Caco-2 (cell line): ENCODE measurements around the gene CNIH1. TPM values are rescaled to one million over a fixed set of nuclear protein-coding genes. Genes with fewer than 3 reads are reported as not detected.
"Not testable (repeated sequence)": the region's sequence is repeated elsewhere in the genome, so short reads cannot be mapped to it uniquely, and the experiment has no call there.

Source experiments
- BruUV-seq: library from RNA; stranded (reverse); fragments of 400-500 nt; replicated peaks from 2 replicates; lab custom pipeline; 2021; lab: Mats Ljungman, UMichigan
- CTCF ChIA-PET: fragments of 300-600 bp; sonication (Branson Sonifier 250); formaldehyde crosslinking; loops from one replicate; lab custom pipeline; 2022; ENCODE audit warnings: antibody characterized with exemption; lab: Charles Lee
- POLR2A ChIA-PET: fragments of 300-600 bp; sonication (Branson Sonifier 250); formaldehyde crosslinking; loops from one replicate; lab custom pipeline; 2022; ENCODE audit warnings: antibody characterized with exemption; lab: Charles Lee
- DNase-seq, 2 experiments: peaks; one replicate each; pipeline versions ENCODE4 v3.0.0 to v3.0.0-alpha.2; 2020 to 2022
- H3K27me3 ChIP-seq: replicated peaks from 2 replicates; pipeline ENCODE4 v1.6.0; 2011; ENCODE audit warnings: low read length; ENCODE audit not compliant: control insufficient read depth, insufficient read depth
- H3K36me3 ChIP-seq: 2 replicates; pipeline ENCODE4 v1.5.1; 2011; ENCODE audit warnings: low read length; ENCODE audit not compliant: control insufficient read depth, insufficient read depth
- H3K4me1 ChIP-seq: fragments of 250-450 bp; sonication (Bioruptor Pico); 2 replicates; pipeline ENCODE4 v1.5.1; 2020; ENCODE audit warnings: mild to moderate bottlenecking
- H3K4me3 ChIP-seq: 2 replicates; pipeline ENCODE4 v1.5.1; 2011; ENCODE audit warnings: low read depth, mild to moderate bottlenecking, control low read depth, low read length
- H3K9me3 ChIP-seq: fragments of 250-450 bp; sonication (Bioruptor Pico); 2 replicates; pipeline ENCODE4 v1.5.1; 2020; ENCODE audit warnings: mild to moderate bottlenecking, moderate library complexity
- H3K27ac Mint-ChIP-seq: one replicate; pipeline ENCODE4 v1.8.0; 2022; ENCODE audit warnings: mixed read lengths; ENCODE audit not compliant: unreplicated experiment
- H3K27me3 Mint-ChIP-seq: one replicate; pipeline ENCODE4 v1.8.0; 2022; ENCODE audit warnings: mixed read lengths; ENCODE audit not compliant: insufficient read depth, unreplicated experiment
- H3K36me3 Mint-ChIP-seq: one replicate; pipeline ENCODE4 v1.8.0; 2022; ENCODE audit warnings: mild to moderate bottlenecking, mixed read lengths; ENCODE audit not compliant: insufficient read depth, unreplicated experiment
- H3K4me1 Mint-ChIP-seq: one replicate; pipeline ENCODE4 v1.8.0; 2022; ENCODE audit warnings: low read depth, mixed read lengths; ENCODE audit not compliant: unreplicated experiment
- H3K4me3 Mint-ChIP-seq: one replicate; pipeline ENCODE4 v1.8.0; 2022; ENCODE audit warnings: mild to moderate bottlenecking, moderate library complexity, mixed read lengths; ENCODE audit not compliant: unreplicated experiment
- H3K9me3 Mint-ChIP-seq: one replicate; pipeline ENCODE4 v1.8.0; 2022; ENCODE audit warnings: mixed read lengths; ENCODE audit not compliant: unreplicated experiment
- intact Hi-C: fragments of 100-400 bp; cut with micrococcal nuclease; formaldehyde crosslinking; loops from one replicate; pipeline ENCODE4 v1.10.0; 2022; ENCODE audit not compliant: unreplicated experiment
- total RNA-seq: library from RNA; stranded (reverse); gene quantifications from 2 replicates; pipeline ENCODE4 v1.2.3, GENCODE V29; 2022
- TF ChIP-seq, protein P1 (sequence below), 2 experiments: fragments of 200-600 bp in 1 of 2; IDR thresholded peaks; 1 replicate in 1 of 2; 2 replicates in 1 of 2; pipeline versions ENCODE4 v1.5.1 to v1.8.0; 2011 to 2022; ENCODE audit warnings: antibody characterized with exemption in 1 of 2, control low read depth in 1 of 2, inconsistent platforms in 1 of 2, low read depth in 1 of 2, low read length in 1 of 2, mild to moderate bottlenecking in 1 of 2, moderate library complexity in 1 of 2; ENCODE audit not compliant: insufficient read depth in 1 of 2, severe bottlenecking in 1 of 2, unreplicated experiment in 1 of 2

Gene CNIH1
- total RNA-seq, 1 experiment from 2014 or later, result 164 TPM

DNA sequence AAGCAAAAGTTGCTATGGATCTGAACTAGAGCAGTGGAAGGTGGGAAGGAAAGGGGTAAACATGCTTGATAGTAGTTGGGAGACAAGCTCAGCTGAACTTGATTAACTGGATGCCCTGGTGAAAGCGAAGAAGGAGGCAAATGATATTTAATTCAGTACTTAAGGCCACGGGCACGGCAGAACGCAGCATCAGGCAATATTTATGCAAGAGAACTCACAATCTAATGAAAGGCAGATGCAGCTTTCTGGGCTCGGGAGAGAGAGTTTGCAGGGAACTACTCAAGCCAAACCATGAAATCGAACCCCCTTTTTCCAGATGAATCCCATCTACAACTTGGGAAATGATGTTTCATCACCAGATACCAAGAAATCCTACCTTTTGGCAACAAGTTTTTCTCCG, 3.5 kb upstream of the CNIH1 start:
- H3K27me3 ChIP-seq, result no peaks in the 10 kb centered on the region
- intact Hi-C loops, result loop anchor here (5.0 kb wide), 1 partner anchor 363 kb away; no protein-coding TSS in a partner anchor
- H3K9me3 Mint-ChIP-seq, result no peaks in the 10 kb centered on the region
- H3K4me1 Mint-ChIP-seq, result peaks cover 7% of the 10 kb centered on the region
- H3K36me3 ChIP-seq, result no peaks in the 10 kb centered on the region
- no peaks in the 10 kb centered on the region for H3K36me3 Mint-ChIP-seq
- H3K4me3 Mint-ChIP-seq, result no peak overlapping the region
- no peak overlapping the region for H3K4me3 ChIP-seq
- POLR2A ChIA-PET, result no interaction called here
- no peak overlapping the region for H3K27ac Mint-ChIP-seq
- CTCF ChIA-PET, result no interaction called here
- H3K9me3 ChIP-seq, result no peaks in the 10 kb centered on the region
- TF ChIP-seq, protein P1, sequence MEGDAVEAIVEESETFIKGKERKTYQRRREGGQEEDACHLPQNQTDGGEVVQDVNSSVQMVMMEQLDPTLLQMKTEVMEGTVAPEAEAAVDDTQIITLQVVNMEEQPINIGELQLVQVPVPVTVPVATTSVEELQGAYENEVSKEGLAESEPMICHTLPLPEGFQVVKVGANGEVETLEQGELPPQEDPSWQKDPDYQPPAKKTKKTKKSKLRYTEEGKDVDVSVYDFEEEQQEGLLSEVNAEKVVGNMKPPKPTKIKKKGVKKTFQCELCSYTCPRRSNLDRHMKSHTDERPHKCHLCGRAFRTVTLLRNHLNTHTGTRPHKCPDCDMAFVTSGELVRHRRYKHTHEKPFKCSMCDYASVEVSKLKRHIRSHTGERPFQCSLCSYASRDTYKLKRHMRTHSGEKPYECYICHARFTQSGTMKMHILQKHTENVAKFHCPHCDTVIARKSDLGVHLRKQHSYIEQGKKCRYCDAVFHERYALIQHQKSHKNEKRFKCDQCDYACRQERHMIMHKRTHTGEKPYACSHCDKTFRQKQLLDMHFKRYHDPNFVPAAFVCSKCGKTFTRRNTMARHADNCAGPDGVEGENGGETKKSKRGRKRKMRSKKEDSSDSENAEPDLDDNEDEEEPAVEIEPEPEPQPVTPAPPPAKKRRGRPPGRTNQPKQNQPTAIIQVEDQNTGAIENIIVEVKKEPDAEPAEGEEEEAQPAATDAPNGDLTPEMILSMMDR (IDR thresholded peaks at IDR 0.05; ENCODE audit: insufficient read depth in 1 of 2, low read depth in 1 of 2, low read length in 1 of 2, severe bottlenecking in 1 of 2, unreplicated experiment in 1 of 2), result no peak
- BruUV-seq, result no TSS peak
- peaks cover 23% of the 10 kb centered on the region for H3K4me1 ChIP-seq
- H3K27me3 Mint-ChIP-seq, result no peaks in the 10 kb centered on the region
- DNase-seq, result no peak

DNA sequence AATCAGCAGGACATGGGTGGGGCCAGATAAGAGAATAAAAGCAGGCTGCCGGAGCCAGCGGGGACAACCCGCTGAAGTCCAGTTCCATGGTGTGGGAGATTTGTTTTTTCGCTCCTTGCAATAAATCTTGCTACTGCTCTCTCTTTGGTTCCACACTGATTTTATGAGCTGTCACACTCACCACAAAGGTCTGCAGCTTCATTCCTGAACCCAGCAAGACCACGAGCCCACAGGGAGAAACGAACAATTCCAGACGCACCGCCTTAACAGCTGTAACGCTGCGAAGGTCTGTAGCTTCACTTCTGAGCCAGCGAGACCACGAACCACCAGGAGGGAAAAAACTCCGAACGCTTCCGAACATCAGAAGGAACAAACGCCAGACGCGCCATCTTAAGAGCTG, 2.8 kb upstream of the CNIH1 start:
- TF ChIP-seq, protein P1 (IDR thresholded peaks at IDR 0.05; ENCODE audit: insufficient read depth in 1 of 2, low read depth in 1 of 2, low read length in 1 of 2, severe bottlenecking in 1 of 2, unreplicated experiment in 1 of 2), result no peak
- ChIA-PET CTCF (interaction anchor here (1.3 kb wide), 1 partner anchor 77 kb away, joined by 3 read pairs; no protein-coding TSS in a partner anchor), POLR2A (no interaction called here)
- H3K27me3 Mint-ChIP-seq, result no peaks in the 10 kb centered on the region
- Histone ChIP-seq H3K4me1 (peaks cover 23% of the 10 kb centered on the region), H3K36me3 (no peaks in the 10 kb centered on the region), H3K9me3 (no peaks in the 10 kb centered on the region), H3K4me3 (no peak overlapping the region), H3K27me3 (no peaks in the 10 kb centered on the region)
- DNase-seq, result no peak
- no peak overlapping the region for H3K4me3 Mint-ChIP-seq
- no peak overlapping the region for H3K27ac Mint-ChIP-seq
- BruUV-seq, result no TSS peak
- peaks cover 7% of the 10 kb centered on the region for H3K4me1 Mint-ChIP-seq
- no peaks in the 10 kb centered on the region for H3K36me3 Mint-ChIP-seq
- no peaks in the 10 kb centered on the region for H3K9me3 Mint-ChIP-seq
- intact Hi-C loops, result loop anchor here (5.0 kb wide), 1 partner anchor 363 kb away; no protein-coding TSS in a partner anchor

DNA sequence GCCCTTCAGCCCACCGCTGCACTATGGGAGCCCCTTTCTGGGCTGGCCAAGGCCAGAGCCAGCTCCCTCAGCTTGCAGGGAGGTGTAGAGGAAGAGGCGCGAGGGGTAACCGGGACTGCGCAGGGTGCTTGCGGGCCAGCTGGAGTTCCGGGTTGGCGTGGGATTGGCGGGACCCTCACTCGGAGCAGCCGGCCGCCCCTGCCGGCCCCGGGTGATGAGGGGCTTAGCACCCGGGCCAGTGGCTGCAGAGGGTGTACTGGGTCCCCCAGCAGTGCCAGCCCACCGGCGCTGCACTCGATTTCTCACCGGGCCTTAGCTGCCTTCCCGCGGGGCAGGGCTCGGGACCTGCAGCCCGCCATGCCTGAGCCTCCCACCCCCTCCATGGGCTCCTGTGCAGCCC, 1.8 kb upstream of the CNIH1 start:
- H3K36me3 Mint-ChIP-seq, H3K9me3 ChIP-seq, H3K27ac Mint-ChIP-seq, H3K27me3 ChIP-seq, H3K36me3 ChIP-seq, H3K4me3 Mint-ChIP-seq, H3K27me3 Mint-ChIP-seq, H3K4me1 Mint-ChIP-seq, DNase-seq, BruUV-seq, H3K4me3 ChIP-seq, POLR2A ChIA-PET, H3K9me3 Mint-ChIP-seq: not testable (repeated sequence)
- intact Hi-C loops, result loop anchor here (5.0 kb wide), 1 partner anchor 364 kb away; no protein-coding TSS in a partner anchor
- H3K4me1 ChIP-seq, result peaks cover 22% of the 10 kb centered on the region
- CTCF ChIA-PET, result interaction anchor here (1.3 kb wide), 1 partner anchor 76 kb away, joined by 3 read pairs; no protein-coding TSS in a partner anchor
